Common myeloid progenitor, CD34-positive (primary cell): Measurements from ENCODE around the gene FOXM1. TPM values are rescaled to one million over a fixed set of nuclear protein-coding genes. Genes with fewer than 3 reads are reported as not detected.

ENCODE experiments used
- CTCF ChIA-PET: fragments of 350-600 bp; sonication (Branson Sonifier 250); formaldehyde crosslinking; loops from one replicate; lab custom pipeline; 2021; ENCODE audit warnings: antibody characterized with exemption; lab: Charles Lee
- POLR2A ChIA-PET: fragments of 350-600 bp; sonication (Branson Sonifier 250); formaldehyde crosslinking; loops from one replicate; lab custom pipeline; 2021; ENCODE audit warnings: antibody characterized with exemption; lab: Charles Lee
- DNase-seq, 3 donors: peaks; one replicate each; pipeline versions ENCODE4 v3.0.0 to v3.0.0-alpha.2; 2013
- H3K27ac ChIP-seq, 2 experiments: 1 replicate in 1 of 2; 2 replicates in 1 of 2; pipeline ENCODE4 v1.7.0; 2013; ENCODE audit warnings: inconsistent platforms in 2 of 2, low read length in 2 of 2, mild to moderate bottlenecking in 2 of 2, low read depth in 1 of 2, moderate library complexity in 1 of 2; ENCODE audit not compliant: severe bottlenecking in 2 of 2, insufficient read depth in 1 of 2, poor library complexity in 1 of 2
- H3K27me3 ChIP-seq, 5 experiments: replicated peaks in 2 of 5; 1 replicate in 3 of 5; 2 replicates in 2 of 5; pipeline versions ENCODE4 v1.6.1 to v1.7.0; 2013; ENCODE audit warnings: low read length in 4 of 5, mild to moderate bottlenecking in 2 of 5, moderate library complexity in 2 of 5, inconsistent platforms in 1 of 5; ENCODE audit not compliant: insufficient read depth in 5 of 5, control insufficient read depth in 4 of 5
- H3K36me3 ChIP-seq, 4 experiments: 1 replicate in 2 of 4; 2 replicates in 2 of 4; pipeline versions ENCODE4 v1.6.1 to v1.7.0; 2013; ENCODE audit warnings: low read length in 3 of 4, control low read depth in 1 of 4, mild to moderate bottlenecking in 1 of 4; ENCODE audit not compliant: control insufficient read depth in 4 of 4, insufficient read depth in 4 of 4
- H3K4me1 ChIP-seq, 4 experiments: 1 replicate in 3 of 4; 2 replicates in 1 of 4; pipeline versions ENCODE4 v1.6.1 to v1.7.1; 2013; ENCODE audit warnings: low read length in 3 of 4, mild to moderate bottlenecking in 3 of 4, control low read depth in 1 of 4, inconsistent platforms in 1 of 4, moderate library complexity in 1 of 4; ENCODE audit not compliant: control insufficient read depth in 4 of 4, insufficient read depth in 4 of 4; ENCODE audit errors: control extremely low read depth in 1 of 4
- H3K4me3 ChIP-seq, 7 experiments: 1 replicate in 4 of 7; 2 replicates in 3 of 7; pipeline versions ENCODE4 v1.5.1 to v1.7.0; 2013; ENCODE audit warnings: mild to moderate bottlenecking in 7 of 7, low read length in 6 of 7, moderate library complexity in 6 of 7, inconsistent platforms in 2 of 7, low read depth in 2 of 7, control low read depth in 1 of 7; ENCODE audit not compliant: insufficient read depth in 4 of 7, control insufficient read depth in 1 of 7; ENCODE audit errors: extremely low read depth in 1 of 7
- H3K9me3 ChIP-seq, 5 experiments: 1 replicate in 4 of 5; 2 replicates in 1 of 5; pipeline versions ENCODE4 v1.6.1 to v1.7.1; 2013; ENCODE audit warnings: low read length in 4 of 5, mild to moderate bottlenecking in 2 of 5, inconsistent platforms in 1 of 5, low read depth in 1 of 5, moderate library complexity in 1 of 5; ENCODE audit not compliant: control insufficient read depth in 4 of 5, insufficient read depth in 2 of 5; ENCODE audit errors: control extremely low read depth in 1 of 5
- WGBS: methylation state at CpG from one replicate; pipeline ENCODE4 v1.1.5; 2013; ENCODE audit not compliant: insufficient coverage; 5-methylcytosine and 5-hydroxymethylcytosine counted together
- polyA plus RNA-seq: library from polyadenylated mRNA; unstranded; fragments of 120-200 nt; gene quantifications from one replicate; pipeline ENCODE4 v1.2.1, GENCODE V29; 2013

The FOXM1 gene
- 5.8 TPM for polyA plus RNA-seq

- peaks cover 12 to 20% (median 18%) of the 10 kb centered on the region in 4 experiments for H3K4me1 ChIP-seq
- peaks cover 2 to 32% (median 7%) of the 10 kb centered on the region in 4 experiments for H3K36me3 ChIP-seq
- H3K27me3 ChIP-seq = no peaks in the 10 kb centered on the region
- under 1% methylated on average over 69 of the region's 70 CpGs for WGBS
- peak within 1 kb of the TSS; percentile 85 to 95 for H3K27ac ChIP-seq
- ChIA-PET POLR2A (interaction anchor here (0.5 to 2.2 kb wide), 3 partner anchors 10 to 15 kb away, joined by 5 to 7 read pairs (median 6); partner anchors contain the start of gene TULP3), CTCF (no interaction called here)
- DNase-seq = peak; percentile 81 to 91 (median 90)
- peak within 1 kb of the TSS; percentile 84 to 99 (median 96) for H3K4me3 ChIP-seq
- no peaks in the 10 kb centered on the region for H3K9me3 ChIP-seq
Observed at GRCh38 chr12:2877047-2877952, at the start of gene FOXM1, which contains the start of gene RHNO1. Gene FOXM1, minus strand, starts transcription at chr12:2877174. Its CDS starts 2,696 bp downstream, at chr12:2874478. Gene RHNO1, plus strand, starts transcription at chr12:2877223. Its CDS starts 8,144 bp downstream, at chr12:2885367.

GRCh38 chr12:2925322-2925995 lies 48.5 kb upstream of the FOXM1 start:
- H3K4me1 ChIP-seq = no peaks in the 10 kb centered on the region
- H3K9me3 ChIP-seq = no peaks in the 10 kb centered on the region
- no peaks in the 10 kb centered on the region for H3K27me3 ChIP-seq
- no peak overlapping the region for H3K27ac ChIP-seq
- WGBS = 93% methylated on average over 3 of the region's 6 CpGs
- H3K4me3 ChIP-seq = no peak overlapping the region
- DNase-seq = no peak
- POLR2A ChIA-PET = no interaction called here
- CTCF ChIA-PET = no interaction called here
- peaks cover 2 to 8% (median 5%) of the 10 kb centered on the region in 4 experiments for H3K36me3 ChIP-seq

DNA sequence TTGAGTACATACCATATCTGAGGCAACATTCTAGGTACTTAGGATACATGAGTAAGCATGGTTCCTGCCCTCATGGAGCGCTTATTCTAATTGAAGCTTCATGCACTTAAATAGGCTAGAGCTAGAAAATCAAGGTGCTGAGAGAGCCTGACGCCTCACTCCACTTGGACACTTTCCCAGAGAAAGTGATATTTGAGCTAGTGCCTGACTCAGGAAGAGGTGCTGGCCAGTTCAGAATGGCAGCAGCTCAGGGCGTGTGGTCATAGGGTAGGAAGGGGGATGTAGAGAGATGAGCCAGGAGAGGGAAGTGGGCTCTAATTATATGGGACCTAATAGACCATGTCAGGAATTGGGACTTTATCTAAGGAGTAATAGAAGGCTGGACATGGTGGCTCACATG lies 47.0 kb upstream of the FOXM1 start:
- H3K4me1 ChIP-seq = no peaks in the 10 kb centered on the region
- POLR2A ChIA-PET = no interaction called here
- CTCF ChIA-PET = interaction anchor here (1.6 kb wide), 1 partner anchor 78 kb away, joined by 3 read pairs; no protein-coding TSS in a partner anchor
- H3K4me3 ChIP-seq = no peak overlapping the region
- DNase-seq = no peak
- no peaks in the 10 kb centered on the region for H3K9me3 ChIP-seq
- no peaks in the 10 kb centered on the region for H3K27me3 ChIP-seq
- peaks cover 2 to 8% (median 5%) of the 10 kb centered on the region in 4 experiments for H3K36me3 ChIP-seq
- WGBS = 97% methylated on average over 3 of the region's 3 CpGs
- H3K27ac ChIP-seq = no peak overlapping the region

DNA sequence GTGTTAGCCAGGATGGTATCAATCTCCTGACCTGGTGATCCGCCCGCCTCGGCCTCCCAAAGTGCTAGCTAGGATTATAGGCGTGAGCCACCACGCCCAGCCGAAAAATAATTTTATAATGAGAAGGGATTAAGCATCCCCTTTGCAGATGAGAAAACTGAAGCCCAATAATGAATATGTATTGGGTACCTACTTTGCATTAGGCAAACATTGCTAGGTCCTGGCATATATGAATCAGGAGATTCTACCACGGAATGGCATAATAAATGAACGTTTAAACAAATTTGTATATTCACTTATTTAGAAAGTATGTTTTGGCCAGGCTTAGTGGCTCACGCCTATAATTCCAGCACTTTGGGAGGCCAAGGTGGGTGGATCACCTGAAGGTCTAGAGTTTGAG lies 46.1 kb upstream of the FOXM1 start:
- ChIA-PET CTCF (no interaction called here), POLR2A (no interaction called here)
- WGBS = 97% methylated on average over 5 of the region's 9 CpGs
- Histone ChIP-seq H3K27me3 (no peaks in the 10 kb centered on the region), H3K27ac (no peak overlapping the region), H3K4me1 (no peaks in the 10 kb centered on the region), H3K4me3 (no peak overlapping the region), H3K9me3 (no peaks in the 10 kb centered on the region), H3K36me3 (peaks cover 2 to 8% (median 5%) of the 10 kb centered on the region in 4 experiments)
- no peak for DNase-seq

DNA sequence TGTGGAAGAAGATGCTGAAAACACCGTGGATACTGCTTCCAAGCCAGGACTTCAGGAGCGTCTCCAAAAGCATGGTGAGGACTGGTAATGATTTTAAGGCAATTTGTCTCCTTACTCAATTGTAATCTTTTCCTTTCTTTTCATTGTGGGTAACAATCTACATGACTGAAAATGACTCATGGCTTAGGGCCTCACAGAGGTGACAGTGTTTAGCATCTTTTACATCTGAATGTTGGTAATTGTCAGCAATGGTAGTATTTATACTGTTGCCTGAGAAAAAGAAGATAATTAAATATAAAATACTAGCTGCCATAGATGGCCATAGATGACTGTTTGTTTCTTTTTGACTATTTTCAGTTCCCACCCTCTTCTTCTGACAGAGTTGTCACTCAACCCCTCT lies 45.4 kb upstream of the FOXM1 start:
- Histone ChIP-seq H3K4me1 (no peaks in the 10 kb centered on the region), H3K9me3 (no peaks in the 10 kb centered on the region), H3K27ac (no peak overlapping the region), H3K27me3 (no peaks in the 10 kb centered on the region), H3K4me3 (no peak overlapping the region), H3K36me3 (peaks cover 2 to 8% (median 5%) of the 10 kb centered on the region in 4 experiments)
- ChIA-PET POLR2A (interaction anchor here (0.6 kb wide), 1 partner anchor 42 kb away, joined by 3 read pairs; no protein-coding TSS in a partner anchor), CTCF (interaction anchor here (1.2 kb wide), 1 partner anchor 32 kb away, joined by 3 read pairs; the partner anchor contains the start of gene TULP3)
- WGBS = no CpG with 5 or more reads among the region's 2 CpGs
- no peak for DNase-seq

DNA sequence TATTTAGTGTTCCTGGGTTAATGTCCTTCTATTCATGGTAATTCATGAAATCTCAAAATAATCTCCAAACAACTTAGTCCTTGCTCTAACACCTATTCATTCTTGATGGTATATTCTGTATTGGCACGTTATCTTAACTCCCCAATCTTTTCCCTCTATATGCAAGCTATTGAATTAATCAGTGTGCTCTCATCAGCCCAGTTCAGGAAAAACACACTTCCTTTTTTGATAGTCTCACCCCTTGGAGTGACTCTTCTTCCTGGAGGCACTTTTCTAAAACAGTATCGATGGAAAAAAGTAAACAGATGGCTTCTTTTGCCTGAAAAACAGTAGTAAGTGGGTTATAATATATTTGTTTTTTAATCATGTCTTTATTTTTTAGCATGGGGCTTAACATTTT lies 42.3 kb upstream of the FOXM1 start:
- no peak for DNase-seq
- 80% methylated on average over 1 of the region's 2 CpGs for WGBS
- ChIA-PET POLR2A (no interaction called here), CTCF (no interaction called here)
- H3K36me3 ChIP-seq = peaks cover 2 to 8% (median 5%) of the 10 kb centered on the region in 4 experiments
- no peaks in the 10 kb centered on the region for H3K27me3 ChIP-seq
- H3K4me3 ChIP-seq = no peak overlapping the region
- no peak overlapping the region for H3K27ac ChIP-seq
- H3K4me1 ChIP-seq = no peaks in the 10 kb centered on the region
- no peaks in the 10 kb centered on the region for H3K9me3 ChIP-seq
